ENCODE data around the gene DDX19B.

GRCh38 chr16:70331091-70331490 lies 32.1 kb downstream of the DDX19B start:
- no peak for TF ChIP-seq CTCF (IDR thresholded peaks at IDR 0.05)
- TF ChIP-seq NR2C2 (CRISPR knock-in tag; IDR thresholded peaks at IDR 0.05), result no peak
- no peak for TF ChIP-seq ZSCAN18 (CRISPR knock-in tag; IDR thresholded peaks at IDR 0.05)

All from WTC11 (cell line).